Fibroblast of the aortic adventitia (primary cell): ENCODE results near the gene MAPK10. TPM values are rescaled to one million over a fixed set of nuclear protein-coding genes. Genes with fewer than 3 reads are reported as not detected.
A peak's percentile ranks its signal among the peaks of the same experiment; 100 is the strongest.
"Not testable (repeated sequence)": the region's sequence is repeated elsewhere in the genome, so short reads cannot be mapped to it uniquely, and the experiment has no call there.

Source experiments
- DNase-seq: peaks from one replicate; pipeline ENCODE4 v3.0.0-alpha.2; 2010; ENCODE audit warnings: low read depth
- H3K4me3 ChIP-seq: 2 replicates; pipeline ENCODE4 v1.5.1; 2011; ENCODE audit warnings: low read depth, mild to moderate bottlenecking, control low read depth, low read length, moderate library complexity
- CTCF ChIP-seq: IDR thresholded peaks from 2 replicates; pipeline ENCODE4 v1.5.1; 2011; ENCODE audit warnings: mild to moderate bottlenecking, low read length, control low read depth, inconsistent platforms; ENCODE audit not compliant: insufficient read depth
- total RNA-seq: library from RNA; depleted of rRNA; stranded (reverse); fragments of >200 nt; gene quantifications from 2 replicates; pipeline ENCODE4 v1.2.3, GENCODE V29; 2012; ENCODE audit warnings: low replicate concordance

The MAPK10 gene
- total RNA-seq, 1 donor: 69.6 TPM

- no peak for TF ChIP-seq CTCF
- no peak overlapping the region for H3K4me3 ChIP-seq
- no peak for DNase-seq
Observed at GRCh38 chr4:85979276-85979675, 380.6 kb downstream of the MAPK10 start.

GRCh38 chr4:85970535-85970934 is 389.3 kb downstream of the MAPK10 start:
- no peak for DNase-seq
- H3K4me3 ChIP-seq: no peak overlapping the region
- TF ChIP-seq CTCF: no peak

- H3K4me3 ChIP-seq: no peak overlapping the region
- TF ChIP-seq CTCF: peak; percentile 57
- DNase-seq: peak; percentile 86
Observed at GRCh38 chr4:85968945-85969819, 390.7 kb downstream of the MAPK10 start.

DNA sequence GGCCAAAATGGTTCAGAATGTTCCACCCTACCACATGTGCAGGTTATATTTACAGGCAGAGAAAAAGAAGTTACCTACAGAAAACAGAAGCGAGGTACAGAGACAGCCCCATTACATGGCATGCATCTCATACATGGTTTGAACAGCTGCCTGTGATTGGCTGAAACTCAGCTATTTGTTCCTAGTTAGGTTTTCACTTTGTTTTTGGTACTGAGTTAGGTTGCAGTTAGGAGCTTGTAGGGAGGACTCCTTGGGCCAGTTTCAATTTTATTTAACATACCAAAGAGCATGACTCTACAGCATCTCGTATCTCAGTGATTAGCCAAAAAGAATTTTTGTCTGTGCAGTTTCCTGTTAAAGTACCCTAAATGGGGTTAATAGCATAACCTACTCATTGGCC is 392.0 kb downstream of the MAPK10 start:
- no peak overlapping the region for H3K4me3 ChIP-seq
- TF ChIP-seq CTCF: no peak
- peak; percentile 66 for DNase-seq

DNA sequence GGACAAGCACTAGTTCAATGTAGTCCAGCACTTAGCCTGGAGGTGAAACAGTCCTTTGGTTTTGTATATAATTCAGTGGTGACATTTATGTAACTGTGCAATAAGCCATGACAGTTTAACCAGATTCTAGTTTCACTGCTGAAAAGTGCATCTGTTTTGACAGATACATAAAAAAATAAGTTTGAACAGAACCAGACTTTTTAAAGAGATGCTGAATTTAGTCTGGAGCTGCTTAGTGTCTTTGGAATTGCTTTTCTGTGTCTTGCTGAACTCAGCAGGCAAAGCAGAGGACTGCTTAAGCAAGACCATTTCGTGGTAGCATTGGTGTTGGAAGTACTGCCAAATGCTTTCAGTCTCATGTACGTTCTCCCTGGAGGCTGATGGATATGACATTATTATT is 393.5 kb downstream of the MAPK10 start:
- TF ChIP-seq CTCF: no peak
- DNase-seq: peak; percentile 62
- H3K4me3 ChIP-seq: no peak overlapping the region

GRCh38 chr4:85965529-85965928 is 394.3 kb downstream of the MAPK10 start:
- TF ChIP-seq CTCF: no peak
- no peak for DNase-seq
- H3K4me3 ChIP-seq: no peak overlapping the region

GRCh38 chr4:85965017-85965416 is 394.8 kb downstream of the MAPK10 start:
- not testable (repeated sequence) for DNase-seq, H3K4me3 ChIP-seq
